Neuronal stem cell (in vitro differentiated cells): Measurements from ENCODE around the gene CNP.

Experiments
- DNase-seq: peaks from one replicate; pipeline ENCODE4 v3.0.0-alpha.2; 2013; ENCODE audit warnings: low spot score
- H2AFZ ChIP-seq: one replicate; pipeline ENCODE4 v1.6.1; 2013; ENCODE audit warnings: mild to moderate bottlenecking, low read length, inconsistent platforms
- H2AK5ac ChIP-seq: 2 replicates; pipeline ENCODE4 v1.6.1; 2013; ENCODE audit warnings: low read depth, mild to moderate bottlenecking, inconsistent platforms, low read length, moderate library complexity, mixed read lengths
- H2BK120ac ChIP-seq: 2 replicates; pipeline ENCODE4 v1.6.1; 2013; ENCODE audit warnings: low read depth, mild to moderate bottlenecking, inconsistent platforms, low read length, moderate library complexity, mixed read lengths
- H2BK12ac ChIP-seq: one replicate; pipeline ENCODE4 v1.6.1; 2013; ENCODE audit warnings: low read length, inconsistent platforms
- H2BK15ac ChIP-seq: 2 replicates; pipeline ENCODE4 v1.6.1; 2013; ENCODE audit warnings: mild to moderate bottlenecking, low read length, inconsistent platforms, mixed read lengths
- H2BK5ac ChIP-seq: one replicate; pipeline ENCODE4 v1.6.1; 2013; ENCODE audit warnings: inconsistent platforms, mild to moderate bottlenecking, low read length, moderate library complexity
- H3K14ac ChIP-seq: one replicate; pipeline ENCODE4 v1.6.1; 2013; ENCODE audit warnings: low read length, inconsistent platforms
- H3K18ac ChIP-seq: 2 replicates; pipeline ENCODE4 v1.6.1; 2013; ENCODE audit warnings: low read length, inconsistent platforms
- H3K23ac ChIP-seq: 2 replicates; pipeline ENCODE4 v1.6.1; 2013; ENCODE audit warnings: low read depth, mild to moderate bottlenecking, mixed read lengths, low read length, inconsistent platforms; ENCODE audit not compliant: poor library complexity
- H3K27ac ChIP-seq: replicated peaks from 3 replicates; pipeline ENCODE4 v1.5.1; 2013; ENCODE audit warnings: low read length, inconsistent platforms
- H3K27me3 ChIP-seq, 3 experiments: 2 replicates each; pipeline ENCODE4 v1.6.1; 2013; ENCODE audit warnings: low read length in 3 of 3, mild to moderate bottlenecking in 2 of 3, inconsistent platforms in 1 of 3, low read depth in 1 of 3, mixed read lengths in 1 of 3, moderate library complexity in 1 of 3; ENCODE audit not compliant: control insufficient read depth in 3 of 3, insufficient read depth in 3 of 3
- H3K36me3 ChIP-seq, 2 donors: replicated peaks in 1 of 2; 2 replicates each; pipeline ENCODE4 v1.6.1; 2013; ENCODE audit warnings: low read length in 2 of 2; ENCODE audit not compliant: control insufficient read depth in 2 of 2, insufficient read depth in 2 of 2
- H3K4ac ChIP-seq: 2 replicates; pipeline ENCODE4 v1.6.1; 2013; ENCODE audit warnings: inconsistent platforms, mild to moderate bottlenecking, low read length, moderate library complexity
- H3K4me1 ChIP-seq, 2 donors: 1 replicate in 1 of 2; 2 replicates in 1 of 2; pipeline ENCODE4 v1.6.1; 2013; ENCODE audit warnings: low read length in 2 of 2, low read depth in 1 of 2; ENCODE audit not compliant: control insufficient read depth in 2 of 2, insufficient read depth in 1 of 2
- H3K4me2 ChIP-seq: one replicate; pipeline ENCODE4 v1.6.1; 2013; ENCODE audit warnings: mild to moderate bottlenecking, low read length, inconsistent platforms; ENCODE audit not compliant: insufficient read depth, poor library complexity, severe bottlenecking
- H3K4me3 ChIP-seq, 2 donors: 2 replicates each; pipeline ENCODE4 v1.5.1; 2013; ENCODE audit warnings: low read length in 2 of 2, mild to moderate bottlenecking in 2 of 2, inconsistent platforms in 1 of 2, moderate library complexity in 1 of 2
- H3K79me1 ChIP-seq: one replicate; pipeline ENCODE4 v1.6.1; 2013; ENCODE audit warnings: low read depth, mild to moderate bottlenecking, inconsistent platforms, low read length, moderate library complexity
- H3K9ac ChIP-seq: one replicate; pipeline ENCODE4 v1.6.1; 2013; ENCODE audit warnings: mild to moderate bottlenecking, low read depth, low read length, inconsistent platforms; ENCODE audit not compliant: poor library complexity
- H3K9me3 ChIP-seq, 2 donors: replicated peaks in 1 of 2; 2 replicates each; pipeline versions ENCODE3 to v1.6.1; 2013; ENCODE audit warnings: low read length in 2 of 2, mild to moderate bottlenecking in 2 of 2, inconsistent platforms in 1 of 2, low read depth in 1 of 2, mixed read lengths in 1 of 2, moderate library complexity in 1 of 2; ENCODE audit not compliant: control insufficient read depth in 2 of 2, insufficient read depth in 1 of 2
- H4K8ac ChIP-seq: one replicate; pipeline ENCODE4 v1.6.1; 2013; ENCODE audit warnings: low read depth, mild to moderate bottlenecking, inconsistent platforms, low read length, moderate library complexity
- H4K91ac ChIP-seq: one replicate; pipeline ENCODE4 v1.6.1; 2013; ENCODE audit warnings: low read length, low read depth, mild to moderate bottlenecking, inconsistent platforms; ENCODE audit not compliant: poor library complexity
- WGBS, 2 donors: extraction: QIAGEN DNeasy Blood & Tissue Kit; methylation state at CpG; one replicate each; pipeline ENCODE4 v1.1.7; 2013; ENCODE audit warnings: missing lambda C conversion rate in 2 of 2, mixed read lengths in 1 of 2; ENCODE audit not compliant: insufficient read length in 2 of 2, insufficient replicate concordance in 1 of 2; ENCODE audit errors: extremely low coverage in 2 of 2; 5-methylcytosine and 5-hydroxymethylcytosine counted together

CNP gene

GRCh38 chr17:41976142-41976768 lies 9.7 kb downstream of the CNP start:
- Histone ChIP-seq H3K4ac (no peak overlapping the region), H2BK120ac (no peak overlapping the region), H3K9ac (no peak overlapping the region), H3K9me3 (no peaks in the 10 kb centered on the region), H3K23ac (no peak overlapping the region), H4K8ac (no peak overlapping the region), H3K4me1 (no peaks in the 10 kb centered on the region), H2AK5ac (no peak overlapping the region), H4K91ac (no peak overlapping the region), H2BK5ac (no peak overlapping the region), H3K14ac (peak overlapping the region; percentile 21), H3K4me2 (no peak overlapping the region), H2BK15ac (no peak overlapping the region), H3K79me1 (peaks cover 3% of the 10 kb centered on the region), H3K27me3 (no peaks in the 10 kb centered on the region), H2BK12ac (no peak overlapping the region), H3K4me3 (no peak overlapping the region), H3K18ac (no peak overlapping the region), H3K36me3 (peaks cover 66 to 95% of the 10 kb centered on the region in 2 donors), H3K27ac (no peak overlapping the region), H2AFZ (no peak overlapping the region)
- DNase-seq = no peak
- no CpG with 5 or more reads among the region's 11 CpGs for WGBS, 2 donors

- H2AFZ ChIP-seq = no peak overlapping the region
- H3K14ac ChIP-seq = no peak overlapping the region
- no CpG with 5 or more reads among the region's 4 CpGs for WGBS, 2 donors
- no peak overlapping the region for H2BK12ac ChIP-seq
- H3K4ac ChIP-seq = no peak overlapping the region
- H3K4me1 ChIP-seq = no peaks in the 10 kb centered on the region
- H3K9me3 ChIP-seq = no peaks in the 10 kb centered on the region
- H3K9ac ChIP-seq = no peak overlapping the region
- no peak overlapping the region for H3K27ac ChIP-seq
- no peak for DNase-seq
- H4K8ac ChIP-seq = no peak overlapping the region
- H3K4me2 ChIP-seq = no peak overlapping the region
- no peak overlapping the region for H2BK15ac ChIP-seq
- peaks cover 1% of the 10 kb centered on the region for H3K79me1 ChIP-seq
- H3K23ac ChIP-seq = no peak overlapping the region
- peaks cover 67 to 96% of the 10 kb centered on the region in 2 donors for H3K36me3 ChIP-seq
- no peak overlapping the region for H2BK5ac ChIP-seq
- H2AK5ac ChIP-seq = no peak overlapping the region
- no peaks in the 10 kb centered on the region for H3K27me3 ChIP-seq
- H4K91ac ChIP-seq = no peak overlapping the region
- no peak overlapping the region for H3K18ac ChIP-seq
- no peak overlapping the region for H2BK120ac ChIP-seq
- no peak overlapping the region for H3K4me3 ChIP-seq
Observed at GRCh38 chr17:41977991-41978390, 11.4 kb downstream of the CNP start.

GRCh38 chr17:41982026-41982760 lies 15.6 kb downstream of the CNP start:
- no CpG with 5 or more reads among the region's 14 CpGs for WGBS, 2 donors
- H3K27ac ChIP-seq = no peak overlapping the region
- H2BK120ac ChIP-seq = no peak overlapping the region

GRCh38 chr17:41984454-41984853 lies 17.9 kb downstream of the CNP start:
- no peak overlapping the region for H3K18ac ChIP-seq
- H3K4me2 ChIP-seq = no peak overlapping the region
- no peak overlapping the region for H2BK5ac ChIP-seq
- H3K9me3 ChIP-seq = no peaks in the 10 kb centered on the region
- no peak overlapping the region for H4K8ac ChIP-seq
- no peak overlapping the region for H2AK5ac ChIP-seq
- WGBS, 2 donors = no CpG with 5 or more reads among the region's 8 CpGs
- H3K27ac ChIP-seq = no peak overlapping the region
- H3K27me3 ChIP-seq = no peaks in the 10 kb centered on the region
- no peak overlapping the region for H3K23ac ChIP-seq
- no peak overlapping the region for H3K4me3 ChIP-seq
- H2BK12ac ChIP-seq = no peak overlapping the region
- H4K91ac ChIP-seq = no peak overlapping the region
- H3K4me1 ChIP-seq = no peaks in the 10 kb centered on the region
- H3K79me1 ChIP-seq = peaks cover 1% of the 10 kb centered on the region
- H3K9ac ChIP-seq = no peak overlapping the region
- no peak overlapping the region for H3K4ac ChIP-seq
- DNase-seq = no peak
- peaks cover 48 to 97% of the 10 kb centered on the region in 2 donors for H3K36me3 ChIP-seq
- H2BK120ac ChIP-seq = no peak overlapping the region
- no peak overlapping the region for H2AFZ ChIP-seq
- H3K14ac ChIP-seq = no peak overlapping the region
- no peak overlapping the region for H2BK15ac ChIP-seq

More at GRCh38 chr17:41982026-41982760, 15.6 kb downstream of the CNP start:
- Histone ChIP-seq H2BK5ac (no peak overlapping the region), H3K23ac (no peak overlapping the region), H3K4me2 (no peak overlapping the region), H4K8ac (no peak overlapping the region), H3K9me3 (no peaks in the 10 kb centered on the region), H3K18ac (no peak overlapping the region), H2BK15ac (no peak overlapping the region), H3K36me3 (peaks cover 44 to 95% of the 10 kb centered on the region in 2 donors), H2BK12ac (no peak overlapping the region), H2AFZ (no peak overlapping the region), H2AK5ac (no peak overlapping the region), H3K4me1 (no peaks in the 10 kb centered on the region), H3K79me1 (peaks cover 1% of the 10 kb centered on the region), H4K91ac (no peak overlapping the region), H3K14ac (no peak overlapping the region), H3K27me3 (no peaks in the 10 kb centered on the region), H3K4me3 (no peak overlapping the region), H3K4ac (no peak overlapping the region), H3K9ac (no peak overlapping the region)
- DNase-seq = no peak
